CD14-positive monocyte (primary cell): Measurements from ENCODE around the gene ST8SIA6. TPM values are rescaled to one million over a fixed set of nuclear protein-coding genes. Genes with fewer than 3 reads are reported as not detected.
A peak's percentile ranks its signal among the peaks of the same experiment; 100 is the strongest.

Source experiments
- DNase-seq, 3 donors: peaks; one replicate each; pipeline ENCODE4 v3.0.0-alpha.2; 2011 to 2022
- H2AFZ ChIP-seq: 2 replicates; pipeline ENCODE4 v1.6.0; 2012; ENCODE audit warnings: mild to moderate bottlenecking, low read depth, low read length, inconsistent platforms; ENCODE audit not compliant: insufficient read depth, poor library complexity, severe bottlenecking
- H3K27ac ChIP-seq, 2 donors: 1 replicate in 1 of 2; 2 replicates in 1 of 2; pipeline ENCODE4 v1.5.1; 2012 to 2013; ENCODE audit warnings: low read length in 2 of 2, control low read depth in 1 of 2, inconsistent platforms in 1 of 2, low read depth in 1 of 2, mild to moderate bottlenecking in 1 of 2
- H3K27me3 ChIP-seq, 2 donors: one replicate each; pipeline versions ENCODE4 v1.6.0 to v1.6.1; 2011 to 2013; ENCODE audit warnings: low read length in 2 of 2; ENCODE audit not compliant: control insufficient read depth in 2 of 2, insufficient read depth in 2 of 2
- H3K36me3 ChIP-seq, 2 donors: replicated peaks in 1 of 2; 1 replicate in 1 of 2; 2 replicates in 1 of 2; pipeline versions ENCODE4 v1.5.1 to v1.6.1; 2012 to 2013; ENCODE audit warnings: low read length in 2 of 2, control low read depth in 1 of 2, inconsistent platforms in 1 of 2, mild to moderate bottlenecking in 1 of 2; ENCODE audit not compliant: insufficient read depth in 2 of 2, control insufficient read depth in 1 of 2
- H3K4me1 ChIP-seq, 2 donors: 1 replicate in 1 of 2; 2 replicates in 1 of 2; pipeline versions ENCODE4 v1.5.1 to v1.6.1; 2012 to 2013; ENCODE audit warnings: low read length in 2 of 2, control low read depth in 1 of 2, inconsistent platforms in 1 of 2, mild to moderate bottlenecking in 1 of 2, moderate library complexity in 1 of 2; ENCODE audit not compliant: insufficient read depth in 2 of 2, control insufficient read depth in 1 of 2
- H3K4me2 ChIP-seq: replicated peaks from 2 replicates; pipeline ENCODE3; 2012; ENCODE audit warnings: low read length, moderate library complexity, mild to moderate bottlenecking; ENCODE audit not compliant: poor library complexity, severe bottlenecking; ENCODE audit errors: extremely low read depth
- H3K4me3 ChIP-seq, 3 experiments: fragments of 200-600 bp in 1 of 3; sonication (generic) in 1 of 3; replicated peaks in 1 of 3; 1 replicate in 2 of 3; 2 replicates in 1 of 3; pipeline ENCODE4 v1.5.1; 2011 to 2013; ENCODE audit warnings: low read length in 3 of 3, mild to moderate bottlenecking in 3 of 3, control low read depth in 2 of 3, low read depth in 2 of 3, inconsistent platforms in 1 of 3, moderate library complexity in 1 of 3
- H3K79me2 ChIP-seq: 2 replicates; pipeline ENCODE4 v1.6.0; 2012; ENCODE audit warnings: mild to moderate bottlenecking, control low read depth, inconsistent platforms, low read length, moderate library complexity; ENCODE audit not compliant: insufficient read depth
- H3K9ac ChIP-seq: 2 replicates; pipeline ENCODE4 v1.6.0; 2017; ENCODE audit warnings: low read length, mild to moderate bottlenecking; ENCODE audit not compliant: insufficient read depth, poor library complexity, severe bottlenecking
- H3K9me3 ChIP-seq, 2 donors: replicated peaks in 1 of 2; 1 replicate in 1 of 2; 2 replicates in 1 of 2; pipeline versions ENCODE4 v1.5.1 to v1.6.1; 2012 to 2013; ENCODE audit warnings: low read length in 2 of 2, control low read depth in 1 of 2; ENCODE audit not compliant: control insufficient read depth in 1 of 2, insufficient read depth in 1 of 2
- H4K20me1 ChIP-seq: 2 replicates; pipeline ENCODE4 v1.6.0; 2012; ENCODE audit warnings: mild to moderate bottlenecking, low read length, control low read depth, moderate library complexity; ENCODE audit not compliant: insufficient read depth
- H3K27ac Mint-ChIP-seq, 7 donors: one replicate each; pipeline ENCODE4 v1.8.0; 2020; ENCODE audit warnings: mild to moderate bottlenecking in 7 of 7, mixed read lengths in 7 of 7, moderate library complexity in 6 of 7, inconsistent platforms in 2 of 7
- H3K27me3 Mint-ChIP-seq, 3 donors: one replicate each; pipeline ENCODE4 v1.8.0; 2021 to 2022; ENCODE audit warnings: low read depth in 3 of 3, mild to moderate bottlenecking in 3 of 3, mixed read lengths in 3 of 3, moderate library complexity in 3 of 3, inconsistent platforms in 1 of 3
- H3K36me3 Mint-ChIP-seq, 2 donors: one replicate each; pipeline ENCODE4 v1.8.0; 2020; ENCODE audit warnings: mixed read lengths in 2 of 2, inconsistent platforms in 1 of 2, mild to moderate bottlenecking in 1 of 2
- H3K4me1 Mint-ChIP-seq: one replicate; pipeline ENCODE4 v1.8.0; 2020; ENCODE audit warnings: mild to moderate bottlenecking, mixed read lengths
- H3K4me3 Mint-ChIP-seq, 2 donors: one replicate each; pipeline ENCODE4 v1.8.0; 2020; ENCODE audit warnings: mild to moderate bottlenecking in 2 of 2, mixed read lengths in 2 of 2, moderate library complexity in 1 of 2
- H3K9me3 Mint-ChIP-seq, 7 donors: one replicate each; pipeline ENCODE4 v1.8.0; 2020 to 2022; ENCODE audit warnings: mixed read lengths in 7 of 7, mild to moderate bottlenecking in 6 of 7, moderate library complexity in 6 of 7, inconsistent platforms in 2 of 7
- CTCF ChIP-seq: fragments of 200-600 bp; IDR thresholded peaks from one replicate; pipeline ENCODE4 v1.8.0; 2022; ENCODE audit warnings: antibody characterized with exemption, mild to moderate bottlenecking
- WGBS: methylation state at CpG from one replicate; pipeline ENCODE4 v1.1.5; 2013; ENCODE audit warnings: missing lambda C conversion rate; ENCODE audit not compliant: insufficient coverage; 5-methylcytosine and 5-hydroxymethylcytosine counted together
- intact Hi-C, 2 donors: fragments of 100-400 bp; cut with micrococcal nuclease; formaldehyde crosslinking; loops; one replicate each; pipeline versions ENCODE4 v1.15.0 to v1.15.1; 2023
- polyA plus RNA-seq, 3 donors: library from polyadenylated mRNA; depleted of rRNA in 1 of 3; unstranded in 2 of 3; stranded (reverse) in 1 of 3; fragments of 300-500 nt in 2 of 3; fragments of >200 nt in 1 of 3; fragmentation: Illumina TruSeq in 2 of 3; gene quantifications; 1 replicate in 2 of 3; 2 replicates in 1 of 3; pipeline ENCODE4 v1.2.3, GENCODE V29; 2012 to 2021

Gene ST8SIA6
- polyA plus RNA-seq, 3 donors = 0.11 TPM; not detected in 2

- no peak for TF ChIP-seq CTCF
- Histone ChIP-seq H3K9ac (no peak overlapping the region), H3K4me1 (peaks cover 9 to 12% of the 10 kb centered on the region in 2 donors), H3K4me2 (no peak overlapping the region), H3K4me3 (no peak overlapping the region), H2AFZ (no peak overlapping the region), H3K27ac (no peak overlapping the region), H3K27me3 (no peaks in the 10 kb centered on the region), H3K9me3 (peaks cover 0 to 9% of the 10 kb centered on the region in 2 donors), H3K79me2 (no peaks in the 10 kb centered on the region), H4K20me1 (no peaks in the 10 kb centered on the region), H3K36me3 (no peaks in the 10 kb centered on the region)
- intact Hi-C loops = no loop called here
- no peaks in the 10 kb centered on the region for H3K36me3 Mint-ChIP-seq
- peaks cover 0 to 2% (median 2%) of the 10 kb centered on the region in 3 donors for H3K27me3 Mint-ChIP-seq
- peaks cover 14% of the 10 kb centered on the region for H3K4me1 Mint-ChIP-seq
- no peak for DNase-seq
- H3K9me3 Mint-ChIP-seq = peaks cover 3 to 11% (median 9%) of the 10 kb centered on the region in 7 donors
- peak overlapping the region in 2 of 7 donors; percentile 6 to 33 for H3K27ac Mint-ChIP-seq
- H3K4me3 Mint-ChIP-seq = no peak overlapping the region
- WGBS = 89% methylated on average over 3 of the region's 5 CpGs
Observed at GRCh38 chr10:17465328-17466125, 11.1 kb upstream of the ST8SIA6 start.

GRCh38 chr10:17464545-17464944 lies 10.2 kb upstream of the ST8SIA6 start:
- intact Hi-C loops = no loop called here

More at GRCh38 chr10:17464545-17464944, 10.2 kb upstream of the ST8SIA6 start:
- Mint-ChIP-seq H3K36me3 (no peaks in the 10 kb centered on the region), H3K9me3 (peaks cover 0 to 3% (median under 1%) of the 10 kb centered on the region in 7 donors), H3K4me1 (peaks cover 22% of the 10 kb centered on the region), H3K4me3 (no peak overlapping the region), H3K27ac (peak overlapping the region in 1 of 7 donors; percentile 50), H3K27me3 (peaks cover 0 to 3% (median 2%) of the 10 kb centered on the region in 3 donors)
- Histone ChIP-seq H3K27me3 (no peaks in the 10 kb centered on the region), H3K4me2 (no peak overlapping the region), H2AFZ (no peak overlapping the region), H3K79me2 (no peaks in the 10 kb centered on the region), H3K4me1 (peaks cover 14 to 16% of the 10 kb centered on the region in 2 donors), H3K9me3 (no peaks in the 10 kb centered on the region), H3K4me3 (no peak overlapping the region), H3K27ac (no peak overlapping the region), H4K20me1 (no peaks in the 10 kb centered on the region), H3K36me3 (no peaks in the 10 kb centered on the region), H3K9ac (no peak overlapping the region)
- TF ChIP-seq CTCF = no peak
- no peak for DNase-seq
- WGBS = 46% methylated on average over 4 of the region's 5 CpGs
